HG02938 (cell line): Measurements from ENCODE around the gene SNX30.

Experiments used
- ATAC-seq: cut with Tn5 transposase; IDR thresholded peaks from one replicate; pipeline ENCODE4 v1.9.1; 2021; ENCODE audit warnings: mild to moderate bottlenecking, moderate library complexity; ENCODE audit not compliant: unreplicated experiment

SNX30 gene

DNA sequence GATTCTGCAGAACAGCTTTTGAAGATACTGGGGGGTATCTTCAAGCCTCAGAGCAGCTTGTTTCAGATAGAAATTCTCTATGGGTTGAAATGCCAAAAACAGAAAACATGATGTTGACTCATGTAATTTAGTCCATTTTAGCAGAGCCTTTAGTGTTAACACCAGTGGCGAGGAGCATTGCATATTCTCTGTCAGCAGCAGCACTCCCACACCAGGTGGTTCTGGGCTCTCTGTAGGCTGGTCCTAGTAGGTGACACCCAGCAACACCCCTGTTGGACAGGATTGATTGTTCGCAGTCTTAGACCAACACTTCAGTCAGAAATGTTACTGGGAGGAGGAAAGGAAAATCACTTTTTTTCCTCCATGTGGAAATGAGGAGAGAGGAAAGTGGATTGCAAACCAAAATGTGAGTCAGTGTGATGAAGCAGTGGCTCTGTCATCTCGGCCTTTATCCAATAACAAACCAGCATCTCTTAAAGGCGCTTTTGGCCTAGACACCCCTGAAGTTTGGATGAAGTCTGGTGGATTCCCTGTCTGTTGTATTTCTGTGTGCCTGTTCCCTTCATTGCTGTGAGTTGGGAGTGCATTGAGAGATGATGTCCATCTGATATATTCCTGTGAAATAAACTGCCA is 123.3 kb downstream of the SNX30 start:
- ATAC-seq = no peak

DNA sequence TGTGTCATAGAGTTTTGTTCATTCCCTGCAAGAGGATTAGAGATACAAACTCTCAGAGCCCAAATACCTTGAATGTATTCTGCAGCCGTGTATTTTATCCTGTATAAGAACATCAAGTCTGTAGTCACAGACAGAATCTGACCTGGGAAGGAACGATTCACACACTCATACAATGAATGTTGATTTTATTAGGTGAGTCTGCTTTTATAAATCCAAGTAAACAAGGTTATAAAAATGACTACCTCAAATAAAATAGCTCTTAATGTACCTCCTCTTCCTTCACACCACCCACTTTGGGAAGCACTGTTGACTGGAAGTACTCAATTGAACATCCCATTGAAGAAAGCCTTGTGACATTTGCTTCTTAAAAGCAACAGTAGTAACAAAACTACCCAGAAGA is 128.2 kb downstream of the SNX30 start:
- no peak for ATAC-seq

DNA sequence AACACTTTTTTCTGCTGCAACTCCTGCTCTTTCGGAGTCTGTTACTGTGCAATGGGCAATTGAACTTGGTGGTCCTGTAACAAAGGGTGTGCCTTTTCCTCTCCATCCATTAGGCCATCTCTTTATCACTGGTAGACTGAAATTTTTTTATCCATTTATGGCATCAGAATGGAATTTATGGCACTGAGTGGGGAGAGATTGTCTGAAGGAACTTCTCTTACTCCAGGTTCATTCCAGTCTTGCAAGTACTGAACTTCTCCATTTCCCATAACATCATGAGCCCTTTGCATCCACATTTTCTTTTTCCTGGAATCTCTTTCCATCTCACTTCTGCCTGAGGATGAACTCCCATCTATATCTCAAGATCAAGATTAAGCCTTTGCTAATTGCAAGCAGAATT is 130.1 kb downstream of the SNX30 start:
- no peak for ATAC-seq

DNA sequence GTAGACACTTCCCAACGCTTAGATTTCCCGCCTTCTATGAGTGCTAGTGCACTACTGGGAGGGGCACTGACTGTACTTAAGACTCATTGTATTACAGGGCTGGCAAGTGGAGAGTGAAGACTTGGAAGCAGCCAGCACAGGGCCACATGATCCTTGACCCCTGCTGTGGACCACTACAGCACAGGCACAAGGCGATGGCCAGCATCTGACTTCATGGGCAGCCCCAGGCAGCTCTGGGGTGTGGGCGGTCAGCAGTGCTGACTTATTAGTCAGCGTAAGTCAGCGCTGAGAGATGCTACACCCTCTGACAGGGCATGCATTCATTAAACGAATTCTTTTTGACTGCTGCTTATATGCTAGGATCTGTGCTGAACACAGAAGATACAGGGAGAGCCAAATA is 130.8 kb downstream of the SNX30 start:
- no peak for ATAC-seq

DNA sequence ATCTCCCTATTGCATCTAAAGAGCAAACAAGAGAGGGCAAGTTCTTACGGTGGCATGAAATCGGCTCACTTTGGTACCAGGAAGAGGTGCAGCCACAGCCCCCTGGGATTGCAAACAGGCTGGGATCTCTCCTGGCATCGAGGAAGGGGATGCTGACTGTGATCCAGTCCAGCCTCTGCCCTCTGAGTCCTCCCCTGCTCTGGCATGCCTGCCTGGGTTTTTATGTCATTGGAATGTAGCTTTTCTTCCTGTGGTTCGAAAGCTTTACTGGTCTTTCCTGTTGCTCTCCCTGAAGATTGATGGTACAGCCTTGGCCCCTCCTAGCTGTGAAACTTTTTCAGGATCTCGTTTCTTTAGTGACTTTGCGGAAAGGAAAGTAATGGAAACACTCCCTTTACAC is 133.5 kb downstream of the SNX30 start:
- ATAC-seq = no peak

- no peak for ATAC-seq
Measured at GRCh38 chr9:112884721-112885120, 134.2 kb downstream of the SNX30 start.

- ATAC-seq = no peak
Measured at GRCh38 chr9:112885324-112885723, 134.8 kb downstream of the SNX30 start.

DNA sequence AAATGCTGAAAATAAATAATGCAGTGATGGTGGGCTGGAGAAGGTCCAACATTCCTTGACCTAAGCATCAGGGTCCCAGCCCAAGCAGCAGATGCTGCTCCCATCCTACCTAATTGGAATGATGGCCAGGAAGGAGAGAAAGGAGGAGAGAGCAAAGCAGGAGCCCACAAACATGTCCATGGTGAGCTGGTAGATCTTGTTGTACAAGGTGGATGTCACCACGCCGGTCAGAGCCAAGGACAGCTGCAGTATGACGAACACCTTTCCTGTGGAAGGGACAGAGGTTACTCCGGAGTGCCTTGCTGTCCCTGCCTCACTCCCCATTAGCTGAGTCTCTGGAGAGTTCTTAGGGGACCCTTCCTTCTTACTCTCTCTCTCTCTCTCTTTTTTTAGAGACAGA is 135.8 kb downstream of the SNX30 start:
- ATAC-seq = no peak

GRCh38 chr9:112887381-112887780 is 136.8 kb downstream of the SNX30 start:
- ATAC-seq = no peak

- no peak for ATAC-seq
Measured at GRCh38 chr9:112890106-112891081, 139.8 kb downstream of the SNX30 start, which contains the start of gene SLC46A2. Gene SLC46A2 (minus strand): TSS chr9:112890876. CDS start chr9:112890681, 195 bp downstream.

- no peak for ATAC-seq
Measured at GRCh38 chr9:112891521-112891920, 141.0 kb downstream of the SNX30 start.

DNA sequence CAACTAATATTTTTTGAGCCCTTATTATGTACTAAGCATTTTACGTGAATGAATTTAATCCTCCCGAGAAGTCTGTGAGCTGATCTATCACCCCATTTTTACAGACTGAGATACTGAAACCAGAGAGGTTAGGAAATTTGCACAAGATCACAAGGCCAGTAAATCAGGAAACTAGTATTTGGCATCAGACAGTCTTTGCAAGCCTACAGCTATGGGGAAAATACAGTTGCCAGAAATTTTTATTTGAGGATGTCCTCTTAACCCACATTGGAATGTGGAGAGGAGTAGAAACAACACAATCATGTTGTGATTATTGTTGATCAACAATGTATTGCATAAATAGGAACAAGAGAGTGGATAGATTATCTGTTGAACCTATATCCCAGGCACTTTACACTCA is 142.4 kb downstream of the SNX30 start:
- ATAC-seq = no peak

DNA sequence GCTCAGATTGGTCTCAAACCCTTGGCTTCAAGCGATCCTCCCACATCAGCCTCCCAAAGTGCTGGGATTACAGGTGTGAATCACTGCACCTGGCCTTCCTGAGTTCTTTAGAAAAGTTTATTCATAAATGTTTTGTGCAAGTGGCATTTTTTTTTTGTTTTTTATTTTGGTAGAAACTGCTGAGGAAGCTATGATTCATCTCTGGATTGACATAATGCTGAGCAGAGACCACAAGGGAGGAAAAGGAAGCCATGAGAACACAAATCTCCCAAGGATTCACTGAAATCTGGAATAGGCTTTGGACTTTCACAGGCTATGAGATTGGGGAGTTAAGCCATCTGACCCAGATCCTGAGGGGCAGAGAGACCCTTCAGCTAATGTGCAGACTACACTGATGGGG is 143.5 kb downstream of the SNX30 start:
- no peak for ATAC-seq

DNA sequence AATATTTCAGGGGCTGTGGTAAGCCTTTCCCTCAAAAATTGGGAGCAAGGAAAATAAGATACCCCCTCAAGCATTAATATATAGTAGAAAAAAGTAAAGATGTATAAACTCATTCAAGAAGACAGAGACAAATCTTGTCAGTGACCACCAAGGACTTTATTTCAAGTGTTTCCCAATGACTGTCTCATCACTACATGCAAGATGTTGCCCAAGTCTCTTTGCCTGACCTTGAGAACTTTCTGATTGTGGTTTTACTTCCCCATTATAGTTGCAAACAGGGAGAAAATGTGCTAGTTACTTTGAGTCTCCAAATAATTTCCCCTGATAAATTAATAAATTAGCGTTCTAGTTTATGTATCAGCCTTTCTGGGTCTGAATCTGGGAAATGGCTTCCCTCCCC is 144.1 kb downstream of the SNX30 start:
- no peak for ATAC-seq

DNA sequence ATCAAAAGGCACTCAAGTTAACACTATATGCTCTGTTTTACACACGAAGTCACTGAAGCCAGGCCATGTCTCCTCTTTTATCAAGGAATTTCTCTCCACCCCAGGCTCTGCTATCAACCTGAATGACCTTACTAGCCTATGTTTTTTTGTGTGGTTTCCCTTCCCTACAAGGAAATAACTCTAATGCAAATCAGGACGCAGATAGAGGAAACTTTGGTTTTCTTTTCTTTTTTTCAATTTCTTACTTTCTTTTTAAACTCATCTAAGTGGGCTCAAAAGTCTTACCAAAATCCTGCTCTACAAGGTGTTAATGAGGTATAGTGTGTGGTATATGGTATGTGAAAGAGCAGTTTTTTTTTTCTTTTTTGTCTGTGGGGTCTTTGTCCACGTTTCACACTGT is 145.6 kb downstream of the SNX30 start:
- ATAC-seq = no peak

DNA sequence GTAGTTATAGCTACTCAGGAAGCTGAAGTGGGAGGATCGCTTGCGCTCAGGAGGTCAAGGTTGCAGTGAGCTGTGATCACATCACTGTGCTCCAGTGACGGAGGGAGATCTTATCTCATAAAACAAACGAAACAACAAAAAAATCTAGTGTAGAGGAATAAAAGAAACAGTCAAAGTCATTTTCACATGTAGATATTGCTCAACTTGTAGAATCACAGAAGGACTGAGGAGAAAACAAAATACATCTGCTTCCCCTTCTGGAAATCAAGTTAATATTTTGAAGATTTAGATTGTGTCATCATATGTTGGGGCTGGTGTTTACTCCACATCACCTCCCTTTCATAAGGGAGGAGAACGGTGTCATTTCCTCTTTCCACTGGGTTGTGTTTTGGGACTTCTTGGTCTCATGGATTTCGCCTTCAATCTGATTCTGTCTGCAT is 148.3 kb downstream of the SNX30 start:
- ATAC-seq = no peak

DNA sequence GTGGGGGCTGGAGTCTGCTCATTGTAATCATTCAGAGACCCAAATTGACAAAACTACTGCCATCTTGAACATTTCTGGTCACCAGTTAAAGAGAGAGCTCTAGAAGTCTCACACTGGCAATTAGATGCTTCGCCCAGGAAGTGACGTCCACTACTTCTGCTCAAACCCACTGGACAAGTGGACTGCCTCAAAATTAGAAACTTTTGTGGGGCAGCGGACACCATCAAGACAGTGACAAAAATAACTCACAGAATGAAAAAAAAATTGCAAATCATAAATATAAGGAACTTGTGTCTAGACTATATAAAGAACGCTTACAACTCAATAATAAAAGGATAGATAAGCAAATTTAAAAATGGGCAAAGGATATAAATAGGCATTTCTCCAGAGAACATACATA is 149.9 kb downstream of the SNX30 start:
- ATAC-seq = no peak

GRCh38 chr9:112900901-112901300 is 150.3 kb downstream of the SNX30 start:
- no peak for ATAC-seq

DNA sequence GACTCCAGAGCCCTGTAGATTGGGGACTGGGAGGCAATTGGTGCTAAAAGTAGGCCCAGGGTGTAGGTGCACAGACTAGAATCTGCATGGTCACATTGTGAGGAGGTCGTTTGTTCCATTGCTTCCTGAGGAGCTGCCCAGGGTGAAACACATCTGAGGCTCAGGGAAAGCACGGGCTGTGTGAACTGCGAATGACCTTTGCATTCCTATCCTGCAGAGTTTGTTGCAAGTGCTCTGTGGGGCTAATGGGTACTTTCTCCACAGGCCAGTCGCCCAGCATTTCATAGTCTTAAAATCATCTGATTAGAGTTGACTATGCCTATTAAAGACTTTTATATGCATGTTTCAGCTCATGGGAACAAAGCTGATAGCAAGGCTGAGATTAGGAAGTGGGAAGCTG is 154.5 kb downstream of the SNX30 start:
- ATAC-seq = no peak

GRCh38 chr9:112911736-112912135 is 161.2 kb downstream of the SNX30 start:
- ATAC-seq = no peak

- no peak for ATAC-seq
Measured at GRCh38 chr9:112912636-112913035, 162.1 kb downstream of the SNX30 start.

- no peak for ATAC-seq
Measured at GRCh38 chr9:112913326-112913725, 162.8 kb downstream of the SNX30 start.
